ENCODE data around the gene BCAP31.
"Not testable (repeated sequence)": the region's sequence is repeated elsewhere in the genome, so short reads cannot be mapped to it uniquely, and the experiment has no call there.

Gene BCAP31

DNA sequence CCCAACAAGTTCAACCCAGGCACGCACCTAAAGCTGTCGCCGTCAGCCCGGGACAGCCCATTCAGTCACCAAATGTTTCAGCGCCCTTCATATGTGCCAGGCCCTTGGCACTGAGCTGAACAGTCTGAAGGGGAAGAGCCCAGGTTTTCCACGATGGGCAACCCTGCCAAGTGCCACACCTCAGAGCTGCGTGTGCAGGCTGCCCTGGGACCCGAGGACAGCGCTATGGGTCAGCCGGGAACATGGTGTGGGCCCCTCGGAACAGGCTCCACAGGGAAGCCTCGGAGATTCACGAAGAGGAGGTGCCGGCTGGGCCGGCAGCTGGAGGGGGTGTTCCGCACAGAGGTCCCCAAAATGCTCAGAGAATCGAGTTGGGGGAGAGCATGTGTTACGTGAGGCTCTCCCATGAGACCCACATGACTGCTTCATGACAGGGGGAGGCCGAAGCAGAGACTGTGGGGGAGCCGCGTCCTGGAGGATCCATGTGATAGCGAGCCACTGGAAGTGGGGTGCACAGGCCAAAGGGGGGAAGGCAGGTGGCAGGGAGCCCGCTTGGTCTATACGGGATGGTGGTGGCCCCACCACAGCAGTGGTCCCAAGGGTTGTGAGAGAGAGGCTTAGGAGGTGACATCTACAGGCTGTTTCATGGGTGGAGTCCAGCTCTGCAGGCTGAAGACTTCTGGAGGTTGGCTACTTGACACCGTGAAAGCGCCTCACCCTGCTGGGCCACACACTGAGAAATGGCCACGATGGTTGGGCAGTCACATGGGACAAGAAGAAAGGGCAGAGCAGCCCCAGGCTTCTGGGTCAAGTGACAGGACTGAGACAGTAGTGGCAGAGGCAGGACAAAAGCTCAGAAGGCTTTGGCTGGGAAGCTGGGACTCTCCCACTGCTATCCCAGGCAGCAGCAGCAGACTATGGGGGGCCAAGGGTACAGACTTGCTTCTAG lies 14.2 kb downstream of the BCAP31 start:
- no peak for DNase-seq (ENCODE audit: low read depth, low spot score)

DNA sequence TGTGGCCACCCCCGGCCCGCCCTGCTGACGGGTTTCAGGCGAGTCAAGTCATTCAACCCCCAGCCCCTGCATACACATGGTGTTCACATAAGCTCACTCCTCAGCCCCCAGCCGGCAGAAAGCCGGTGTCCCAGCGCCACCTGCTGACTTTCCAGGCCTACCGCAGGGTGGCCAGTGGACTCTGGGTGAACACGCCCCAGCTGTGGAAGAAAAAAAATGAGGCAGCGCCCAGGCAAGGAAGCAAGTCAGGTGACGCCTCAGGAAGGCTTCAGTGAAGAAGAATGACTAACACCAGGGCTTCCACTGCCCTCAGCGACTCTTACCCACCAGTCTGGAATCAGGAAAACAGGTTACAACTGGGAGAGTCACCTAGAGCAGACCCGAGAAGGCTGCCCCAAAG lies 15.8 kb downstream of the BCAP31 start:
- DNase-seq (ENCODE audit: low read depth, low spot score), result no peak

DNA sequence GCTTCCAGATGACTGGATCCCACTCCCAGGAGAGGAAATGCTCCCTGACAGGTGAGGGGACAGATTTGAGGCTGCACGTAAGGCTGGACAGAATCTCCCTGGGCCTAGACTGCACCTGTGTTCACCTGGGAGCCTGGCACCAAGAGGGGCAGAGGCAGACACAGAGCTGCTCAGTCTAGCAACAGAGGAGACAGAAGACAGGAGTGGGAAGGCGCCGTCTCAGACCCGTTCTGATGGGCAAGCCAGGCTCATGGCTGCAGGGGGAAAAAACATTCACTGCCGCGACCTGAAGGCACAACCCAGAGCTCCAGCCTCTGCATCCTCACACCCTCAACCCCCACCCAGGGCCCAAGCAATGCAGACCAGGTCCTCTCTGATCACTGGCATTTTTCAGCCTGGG lies 16.8 kb downstream of the BCAP31 start:
- DNase-seq (ENCODE audit: low read depth, low spot score), result no peak

DNA sequence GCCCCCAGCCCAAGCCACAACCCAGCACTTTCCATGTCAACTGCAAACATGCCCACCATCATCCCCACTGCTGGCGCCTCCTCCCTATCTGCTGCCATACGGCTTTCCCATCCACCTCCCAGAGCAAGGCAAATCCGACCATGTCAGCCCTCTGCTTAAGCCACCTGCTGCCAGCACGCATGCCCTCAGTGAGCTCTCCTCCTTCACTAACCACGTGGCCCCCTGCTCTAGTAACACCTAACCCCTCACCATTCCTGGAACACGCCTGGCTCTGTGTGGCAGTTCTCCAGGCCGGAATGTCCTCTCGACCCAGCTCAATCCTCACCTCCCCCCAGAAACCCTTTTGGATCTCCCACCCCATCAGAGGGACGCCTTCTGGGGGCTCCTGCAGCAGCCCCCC lies 17.4 kb downstream of the BCAP31 start:
- DNase-seq (ENCODE audit: low read depth, low spot score), result no peak

DNA sequence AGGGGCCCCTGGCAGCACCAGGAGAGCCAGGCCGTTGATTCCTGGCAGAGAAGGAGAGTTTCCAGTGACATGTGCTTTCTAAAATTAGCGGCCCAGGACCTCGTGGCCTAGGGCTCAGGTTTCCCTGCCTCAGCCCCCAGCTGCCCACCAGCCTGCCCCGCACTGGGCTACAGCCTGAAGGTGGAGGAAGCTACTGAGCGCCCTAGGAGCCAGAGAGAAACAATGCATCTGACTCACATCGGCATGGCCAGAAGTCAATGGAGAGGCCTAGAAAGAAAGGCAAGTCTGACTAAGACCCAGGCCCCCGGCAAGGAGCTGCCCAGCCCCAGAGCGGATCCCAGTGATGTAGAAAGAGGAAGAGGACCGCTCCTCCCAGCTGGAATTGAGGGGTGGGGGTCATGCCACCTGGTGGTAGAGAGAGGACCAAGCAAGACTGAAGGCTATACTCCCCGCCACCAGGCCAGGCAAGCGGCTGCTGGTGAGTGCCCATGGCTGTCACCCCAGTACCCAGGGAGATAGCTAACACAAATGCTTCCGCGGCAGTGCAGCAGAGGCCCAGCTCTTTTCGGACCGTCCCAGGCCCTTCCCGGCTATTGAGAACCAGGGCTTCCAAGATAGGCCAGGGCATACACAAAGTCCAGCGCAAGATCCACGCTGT lies 18.7 kb downstream of the BCAP31 start:
- not testable (repeated sequence) for DNase-seq (ENCODE audit: low read depth, low spot score)

DNA sequence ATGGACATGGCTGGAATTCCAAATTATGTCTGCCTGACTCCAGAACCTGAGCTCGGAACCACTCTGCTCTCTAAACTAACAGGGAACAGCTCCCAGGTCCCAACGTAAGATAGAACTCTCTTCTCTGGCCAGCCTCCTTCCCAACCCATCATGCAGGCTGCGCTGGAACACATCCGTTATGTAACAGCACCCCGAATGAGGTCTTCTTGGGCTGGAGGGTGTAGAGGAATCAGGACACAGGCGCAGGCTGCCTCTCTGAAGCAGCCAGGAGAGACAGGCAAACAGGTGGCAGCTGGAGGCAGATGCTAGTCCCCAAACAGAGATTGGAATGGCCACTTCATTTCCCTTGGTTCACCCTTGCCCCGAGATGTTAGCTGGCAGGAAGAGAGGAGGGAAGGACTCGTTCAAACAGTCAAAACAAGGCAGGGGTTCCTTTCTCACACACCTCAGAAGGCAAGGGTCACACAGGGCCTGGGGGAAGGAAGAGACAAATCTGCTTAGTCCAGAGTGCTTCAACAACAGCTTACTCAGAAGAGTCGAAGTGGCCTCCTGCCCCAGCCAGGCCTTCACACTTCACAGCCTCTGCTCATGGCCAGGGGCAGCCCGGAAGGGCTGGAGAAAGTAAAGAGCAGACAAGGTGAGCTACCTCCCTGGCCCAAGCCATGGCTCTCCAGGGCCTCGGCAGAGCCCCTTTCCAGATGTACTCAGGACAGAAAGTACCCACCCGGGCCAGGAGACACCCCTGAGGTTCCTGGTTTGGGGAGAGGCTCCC lies 19.4 kb downstream of the BCAP31 start:
- DNase-seq (ENCODE audit: low read depth, low spot score), result not testable (repeated sequence)

DNA sequence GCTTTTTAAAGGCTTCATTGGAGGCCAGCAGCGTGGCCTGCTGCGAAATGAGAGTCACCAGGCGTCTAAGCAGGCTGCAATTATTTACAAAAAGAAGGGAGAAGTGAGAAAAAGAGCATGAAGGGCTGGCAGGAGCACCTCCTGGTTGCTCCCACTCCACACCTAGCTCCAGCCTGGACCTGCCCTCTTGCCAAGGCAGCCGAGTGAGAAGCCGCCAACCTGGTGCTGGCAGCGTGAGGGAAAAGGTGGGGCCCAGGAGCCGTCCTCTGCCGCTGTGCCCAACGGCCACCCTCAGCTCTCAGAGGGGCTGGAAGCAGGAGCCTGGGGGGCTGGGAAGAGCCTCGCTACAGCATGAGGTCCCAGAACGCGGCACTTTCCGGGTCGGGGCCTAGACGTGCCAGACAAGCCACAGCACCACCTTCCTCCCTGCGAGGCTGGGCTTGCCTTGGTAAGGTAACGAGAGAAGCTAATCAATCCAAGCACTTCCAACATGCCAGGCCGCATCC lies 20.1 kb downstream of the BCAP31 start:
- no peak for DNase-seq (ENCODE audit: low read depth, low spot score)

DNA sequence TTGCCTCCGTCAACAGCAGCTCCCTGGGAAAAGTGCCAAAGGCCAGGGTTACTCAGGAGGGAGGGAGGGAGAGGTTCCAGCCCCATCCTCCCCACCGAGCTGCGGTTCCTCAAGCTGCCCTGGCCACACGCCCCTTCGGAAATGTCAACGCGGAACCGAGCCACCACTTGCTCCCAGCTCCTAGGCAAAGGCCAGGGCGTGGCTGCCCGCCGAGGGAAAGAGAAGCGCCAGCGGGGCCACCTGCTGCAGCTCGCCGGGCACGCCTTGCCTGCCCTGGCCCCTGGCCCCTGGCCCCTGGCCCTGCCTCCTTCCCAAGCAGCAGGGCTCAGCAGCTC lies 21.2 kb downstream of the BCAP31 start:
- DNase-seq (ENCODE audit: low read depth, low spot score), result no peak

DNA sequence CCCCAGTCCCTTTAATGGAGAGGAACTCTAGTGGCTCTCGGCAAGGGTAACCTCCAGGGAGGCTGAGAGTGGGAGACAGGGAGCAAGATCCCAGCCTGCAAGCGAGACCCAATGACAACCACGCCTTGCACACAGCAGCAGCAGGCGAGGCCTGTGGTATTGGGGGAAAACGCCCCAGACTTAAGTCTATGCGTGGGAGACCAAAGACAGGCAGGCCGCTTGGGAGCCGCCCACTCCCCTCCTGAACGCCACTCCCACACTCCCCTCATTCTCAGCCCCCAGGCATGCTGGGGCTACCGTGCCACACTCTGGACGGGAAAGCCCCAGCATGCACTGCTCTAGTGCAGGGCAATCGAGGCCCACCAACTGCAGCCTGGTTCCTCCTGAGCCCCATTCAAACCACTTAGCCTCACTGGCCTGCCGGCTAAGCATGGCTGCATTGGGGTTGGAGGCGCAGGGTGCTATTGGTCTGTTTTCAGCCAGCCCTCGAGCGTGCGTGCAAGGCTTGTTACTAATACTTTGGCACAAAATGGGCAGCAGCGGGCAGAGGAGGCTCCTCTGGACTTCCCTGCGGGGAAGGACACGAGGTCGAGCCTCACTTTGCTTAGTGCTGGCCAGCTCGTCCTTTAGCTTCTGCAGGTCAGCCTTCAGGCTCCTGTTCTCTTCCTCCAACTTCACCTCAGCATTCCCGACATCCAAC lies 21.7 kb downstream of the BCAP31 start:
- no peak for DNase-seq (ENCODE audit: low read depth, low spot score)

DNA sequence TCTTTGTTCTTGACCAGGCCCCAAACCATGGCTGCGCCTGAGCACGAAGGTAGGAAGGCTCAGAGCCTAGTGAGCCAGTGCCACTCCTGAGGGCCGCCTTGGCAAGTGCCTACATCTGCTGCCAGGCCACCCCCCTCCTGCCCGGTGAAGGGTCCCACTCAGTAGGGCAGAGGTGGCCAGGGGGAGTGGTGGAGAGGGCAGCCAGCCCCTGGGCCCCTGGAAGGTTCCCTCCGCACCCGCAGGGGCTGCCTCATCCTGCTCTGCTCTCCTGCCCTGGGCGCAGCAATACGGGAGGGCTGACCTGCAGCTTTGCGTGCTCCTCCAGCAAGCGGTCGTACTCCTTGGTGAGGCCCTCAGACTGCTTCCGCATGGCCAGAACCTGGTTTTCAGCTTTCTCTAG lies 22.5 kb downstream of the BCAP31 start:
- DNase-seq (ENCODE audit: low read depth, low spot score), result no peak

DNA sequence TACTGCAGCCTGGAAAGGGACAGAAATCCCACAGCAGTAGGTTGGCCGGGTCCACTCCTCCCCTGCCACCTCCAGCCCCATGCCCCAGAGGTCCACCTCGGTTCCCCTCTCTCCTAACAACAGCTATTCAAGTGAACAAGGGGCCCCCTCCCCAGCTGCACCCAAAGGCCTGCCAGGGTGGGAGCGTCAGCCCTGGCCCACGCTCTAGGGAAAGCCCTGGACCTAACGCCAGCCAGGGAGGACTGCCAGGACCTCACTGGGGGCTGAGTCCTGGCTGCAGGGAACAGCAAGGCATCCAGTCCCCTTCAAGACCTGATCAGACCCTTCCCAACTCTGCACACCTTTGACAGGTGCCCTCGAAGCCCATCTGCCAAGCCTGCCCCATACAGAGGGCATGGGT lies 23.2 kb downstream of the BCAP31 start:
- no peak for DNase-seq (ENCODE audit: low read depth, low spot score)

DNA sequence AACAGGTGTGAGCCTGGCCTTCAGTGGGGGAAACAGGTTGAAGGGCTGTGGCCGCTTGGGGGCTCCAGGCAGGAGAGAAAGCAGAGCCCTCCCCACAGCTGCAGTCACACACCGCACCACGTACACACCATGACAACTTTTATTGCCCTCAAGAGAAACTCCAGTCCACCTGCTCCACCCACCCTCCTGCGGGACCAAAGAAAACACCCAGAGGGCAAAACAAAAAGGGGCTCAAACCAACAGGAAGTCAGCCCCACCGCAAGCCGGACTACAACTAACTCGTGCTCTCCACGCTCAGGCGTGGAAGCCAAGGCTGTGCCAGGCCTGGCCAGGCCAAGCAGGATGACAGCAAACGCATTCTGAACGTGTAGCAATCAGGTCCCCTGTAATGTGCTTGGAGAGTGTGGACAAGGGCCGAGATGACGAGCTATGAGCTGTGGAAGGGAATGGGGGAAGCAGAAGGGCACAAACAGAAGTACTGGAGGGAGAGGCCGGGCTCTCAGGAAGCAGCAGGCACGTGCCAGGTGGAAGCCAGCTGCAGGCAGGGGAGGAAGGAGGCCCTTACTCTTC lies 23.7 kb downstream of the BCAP31 start:
- DNase-seq (ENCODE audit: low read depth, low spot score), result no peak

DNA sequence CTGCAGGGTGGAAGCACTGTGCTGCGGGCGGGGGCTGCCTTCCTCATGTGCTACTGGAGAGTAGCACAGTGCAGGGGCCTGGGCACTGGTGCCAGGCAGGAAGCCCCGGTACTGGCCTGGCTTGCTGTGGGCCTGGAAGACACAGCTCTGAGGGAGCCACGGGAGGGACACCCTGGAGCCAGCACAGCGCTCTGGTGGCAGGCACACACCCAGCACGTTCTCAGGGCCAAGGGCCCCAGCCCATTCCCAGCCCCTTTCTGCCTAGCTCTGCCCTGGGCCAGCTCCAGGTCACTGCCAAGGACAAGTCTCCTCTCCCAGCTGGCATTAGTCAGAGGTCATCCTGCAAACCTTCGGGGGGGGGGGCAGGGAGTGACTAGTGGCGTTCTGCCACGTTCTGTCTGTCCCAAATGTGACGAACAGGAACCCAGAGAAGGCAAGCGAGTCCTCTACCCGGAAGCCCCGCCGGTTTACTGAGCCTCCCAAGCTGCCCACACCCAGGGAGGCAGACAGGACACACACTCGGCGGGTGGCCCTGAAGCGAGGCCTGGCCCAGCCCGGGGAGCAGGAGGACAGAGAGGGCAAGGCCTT lies 24.3 kb downstream of the BCAP31 start:
- not testable (repeated sequence) for DNase-seq (ENCODE audit: low read depth, low spot score)

DNA sequence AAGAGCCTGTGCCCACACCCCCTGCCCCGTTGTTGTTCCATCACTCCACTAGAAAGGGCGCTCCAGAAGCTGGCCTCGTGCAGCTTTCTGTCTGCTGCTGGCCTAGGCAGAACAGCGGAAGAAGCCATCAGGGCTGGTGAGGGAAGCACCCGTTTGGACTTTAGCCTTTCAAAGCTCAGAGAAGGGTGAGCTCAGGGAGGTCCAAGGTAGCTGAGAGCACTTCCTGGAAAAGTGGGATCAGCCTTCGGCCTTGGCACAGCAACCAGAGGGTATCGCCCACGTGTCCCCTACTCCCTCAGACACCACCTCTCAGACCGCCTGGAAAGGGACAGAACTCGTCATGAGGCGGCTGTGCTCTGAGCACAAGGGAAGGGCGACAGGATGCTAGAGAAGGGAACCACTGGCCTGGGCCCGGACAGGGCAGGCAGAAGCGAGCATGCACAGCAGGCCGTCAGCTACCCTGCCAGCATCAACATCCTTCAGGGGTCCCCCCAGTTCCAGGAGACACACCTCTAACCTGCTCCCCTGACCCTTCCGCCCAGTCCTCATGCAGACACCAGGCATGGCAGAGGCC lies 24.9 kb downstream of the BCAP31 start:
- not testable (repeated sequence) for DNase-seq (ENCODE audit: low read depth, low spot score)

DNA sequence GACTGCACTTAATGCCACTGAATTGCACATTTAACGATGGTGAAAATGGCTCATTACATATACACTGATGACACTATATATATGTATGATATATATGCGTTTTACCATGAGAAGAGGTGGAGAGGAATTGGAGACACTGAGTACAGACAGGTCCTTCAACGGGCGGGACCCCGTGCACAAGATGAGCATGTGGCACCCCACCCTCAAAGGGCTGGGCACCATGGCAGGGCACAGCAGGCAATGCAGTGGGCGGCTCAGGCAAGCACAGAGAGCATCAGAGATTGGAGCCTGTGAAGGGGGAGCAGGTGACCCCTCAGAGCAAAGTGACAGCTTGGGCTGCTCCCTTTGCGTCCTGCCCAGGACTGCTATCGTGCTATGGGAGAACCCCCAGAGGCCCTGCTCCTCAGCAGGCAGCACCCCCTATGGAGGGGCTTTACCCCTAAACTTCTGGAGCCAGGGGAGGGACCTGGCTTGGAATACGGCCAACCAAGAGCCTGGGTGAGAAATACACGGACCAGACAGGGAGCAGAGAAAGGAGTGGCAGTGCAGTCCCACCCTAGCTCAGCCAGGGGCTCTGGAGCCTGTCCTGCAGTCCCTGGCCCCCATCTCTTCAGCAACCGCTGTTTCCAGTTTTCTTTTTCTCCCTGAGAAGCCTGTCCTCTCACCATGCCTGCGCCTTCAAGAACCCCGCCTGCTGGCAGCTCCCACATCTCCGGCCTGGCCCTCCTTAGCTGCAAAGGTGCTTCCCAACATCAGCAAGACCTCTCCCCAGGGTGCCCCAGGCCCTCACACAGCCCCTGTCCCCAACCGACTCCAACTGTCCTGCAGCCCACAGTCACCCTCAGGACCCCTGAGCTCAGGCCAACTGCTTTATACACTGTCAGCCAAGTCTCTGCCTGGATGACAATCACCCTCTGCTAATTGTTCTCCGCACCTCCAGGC lies 26.0 kb downstream of the BCAP31 start:
- no peak for DNase-seq (ENCODE audit: low read depth, low spot score)

DNA sequence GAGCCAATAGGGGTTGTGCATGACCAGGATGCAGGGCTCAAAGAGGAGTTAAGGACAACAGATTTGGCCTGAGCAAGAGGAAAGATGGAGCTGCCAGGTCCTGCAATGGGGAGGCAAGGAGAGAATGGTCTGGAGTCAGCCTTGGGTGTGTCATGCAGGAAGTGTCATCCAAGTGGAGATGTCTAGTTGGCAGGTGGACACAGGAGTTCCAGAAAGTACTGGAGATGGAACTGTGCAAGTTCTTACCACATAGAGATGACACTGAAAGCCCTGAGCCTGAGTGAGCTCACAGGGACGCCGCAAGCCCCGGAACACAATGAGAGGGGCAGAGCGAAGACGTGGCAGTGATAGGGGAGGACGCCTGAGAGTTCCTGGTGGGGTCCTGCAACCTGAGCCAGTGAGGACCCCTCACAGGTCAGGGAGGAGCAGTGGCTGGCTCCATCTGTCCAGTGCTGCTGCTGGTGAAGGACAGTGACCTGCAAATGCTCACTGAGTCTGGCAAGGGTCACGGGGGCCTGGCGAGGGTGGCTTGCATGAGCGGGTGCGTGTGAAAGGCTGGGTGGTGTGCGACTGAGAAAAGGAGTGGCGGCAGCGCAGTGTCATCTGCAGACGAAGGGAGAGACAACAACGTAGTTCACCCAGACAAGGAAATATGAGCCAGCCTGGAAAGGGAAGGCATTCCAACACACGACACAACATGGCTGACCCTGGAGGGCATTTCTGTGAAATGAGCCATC lies 27.0 kb downstream of the BCAP31 start:
- not testable (repeated sequence) for DNase-seq (ENCODE audit: low read depth, low spot score)

DNA sequence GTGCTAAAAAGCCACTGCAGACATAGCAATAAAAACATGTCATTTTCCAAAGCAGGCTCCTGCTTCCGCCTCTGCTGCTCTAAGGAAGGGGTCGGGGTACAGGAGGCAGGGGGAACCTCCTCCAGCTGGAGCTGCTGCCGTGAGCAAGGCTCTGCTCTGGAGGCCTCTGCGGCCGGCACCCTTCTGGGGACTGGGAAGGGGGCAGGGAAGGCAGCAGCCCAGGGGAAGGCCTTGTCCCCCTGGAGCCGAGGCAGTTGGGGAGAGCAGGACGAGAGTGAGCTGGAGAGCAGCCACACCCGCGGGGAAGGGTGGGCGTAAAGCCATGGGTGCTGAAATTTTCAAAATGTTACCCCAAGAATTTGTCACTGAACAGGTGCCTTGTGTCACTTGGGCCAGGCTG lies 27.6 kb downstream of the BCAP31 start:
- not testable (repeated sequence) for DNase-seq (ENCODE audit: low read depth, low spot score)

DNA sequence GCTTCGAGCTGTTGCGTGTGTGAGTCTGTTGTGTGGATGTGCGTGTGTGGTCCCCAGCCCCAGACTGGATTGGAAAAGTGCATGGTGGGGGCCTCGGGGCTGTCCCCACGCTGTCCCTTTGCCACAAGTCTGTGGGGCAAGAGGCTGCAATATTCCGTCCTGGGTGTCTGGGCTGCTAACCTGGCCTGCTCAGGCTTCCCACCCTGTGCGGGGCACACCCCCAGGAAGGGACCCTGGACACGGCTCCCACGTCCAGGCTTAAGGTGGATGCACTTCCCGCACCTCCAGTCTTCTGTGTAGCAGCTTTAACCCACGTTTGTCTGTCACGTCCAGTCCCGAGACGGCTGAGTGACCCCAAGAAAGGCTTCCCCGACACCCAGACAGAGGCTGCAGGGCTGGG lies 28.1 kb downstream of the BCAP31 start:
- DNase-seq (ENCODE audit: low read depth, low spot score), result no peak

Measured in activated CD4-positive, CD25-positive, alpha-beta regulatory T cell treated with anti-CD3 and anti-CD28 coated beads, Interleukin-2, amount 50 U/mL, for 16 hours (primary cell).